B cell (primary cell): ENCODE results near the gene UNC13D. TPM values are rescaled to one million over a fixed set of nuclear protein-coding genes. Genes with fewer than 3 reads are reported as not detected.

Experiments used
- ATAC-seq: fragments of 200-7000 bp; cut with Tn5 transposase; one replicate; pipeline ENCODE4 v1.10.0; 2021; ENCODE audit warnings: low read depth, mild to moderate bottlenecking, moderate number of reproducible peaks, moderate library complexity
- CTCF ChIA-PET: fragments of 350-600 bp; sonication (Branson Sonifier 250); formaldehyde crosslinking; loops from one replicate; lab custom pipeline; 2021; ENCODE audit warnings: antibody characterized with exemption, inconsistent platforms; lab: Charles Lee
- POLR2A ChIA-PET: fragments of 350-600 bp; sonication (Branson Sonifier 250); formaldehyde crosslinking; loops from one replicate; lab custom pipeline; 2021; ENCODE audit warnings: antibody characterized with exemption; lab: Charles Lee
- DNase-seq: peaks from one replicate; pipeline ENCODE4 v3.0.0; 2013
- H2AFZ ChIP-seq: 2 replicates; pipeline ENCODE4 v1.6.1; 2012; ENCODE audit warnings: mild to moderate bottlenecking, low read depth, low read length; ENCODE audit not compliant: insufficient read depth, poor library complexity, severe bottlenecking
- H3K27ac ChIP-seq, 2 donors: 1 replicate in 1 of 2; 2 replicates in 1 of 2; pipeline ENCODE4 v1.5.1; 2012 to 2013; ENCODE audit warnings: low read length in 2 of 2, mild to moderate bottlenecking in 2 of 2, moderate library complexity in 1 of 2
- H3K27me3 ChIP-seq, 4 experiments: fragments of 200-600 bp in 1 of 4; sonication (generic) in 1 of 4; replicated peaks in 1 of 4; 1 replicate in 2 of 4; 2 replicates in 2 of 4; pipeline versions ENCODE4 v1.6.1 to v1.7.0; 2013 to 2016; ENCODE audit warnings: low read length in 3 of 4, mild to moderate bottlenecking in 2 of 4, mixed read lengths in 1 of 4, moderate library complexity in 1 of 4; ENCODE audit not compliant: insufficient read depth in 4 of 4, control insufficient read depth in 3 of 4; ENCODE audit errors: control extremely low read depth in 1 of 4
- H3K36me3 ChIP-seq, 2 experiments: replicated peaks in 1 of 2; 1 replicate in 1 of 2; 2 replicates in 1 of 2; pipeline versions ENCODE4 v1.6.1 to v1.7.1; 2013; ENCODE audit warnings: low read length in 1 of 2; ENCODE audit not compliant: insufficient read depth in 2 of 2, control insufficient read depth in 1 of 2; ENCODE audit errors: control extremely low read depth in 1 of 2, extremely low read depth in 1 of 2
- H3K4me1 ChIP-seq, 2 donors: fragments of 200-600 bp in 1 of 2; sonication (generic) in 1 of 2; 1 replicate in 1 of 2; 2 replicates in 1 of 2; pipeline versions ENCODE4 v1.5.1 to v1.6.1; 2013 to 2017; ENCODE audit warnings: low read length in 2 of 2; ENCODE audit not compliant: control insufficient read depth in 2 of 2, insufficient read depth in 2 of 2
- H3K4me2 ChIP-seq: replicated peaks from 2 replicates; pipeline ENCODE3; 2012; ENCODE audit warnings: mild to moderate bottlenecking, low read depth, low read length; ENCODE audit not compliant: poor library complexity, severe bottlenecking
- H3K4me3 ChIP-seq, 5 experiments: fragments of 200-600 bp in 1 of 5; sonication (generic) in 1 of 5; 1 replicate in 3 of 5; 2 replicates in 2 of 5; pipeline versions ENCODE4 v1.5.1 to v1.7.0; 2011 to 2016; ENCODE audit warnings: low read length in 4 of 5, mild to moderate bottlenecking in 4 of 5, low read depth in 2 of 5, control low read depth in 1 of 5, moderate library complexity in 1 of 5; ENCODE audit not compliant: insufficient read depth in 1 of 5; ENCODE audit errors: control extremely low read depth in 1 of 5, extremely low read depth in 1 of 5
- H3K79me2 ChIP-seq: fragments of 200-600 bp; sonication (generic); one replicate; pipeline ENCODE4 v1.6.0; 2016; ENCODE audit warnings: low read length; ENCODE audit not compliant: control insufficient read depth, insufficient read depth
- H3K9ac ChIP-seq: fragments of 200-600 bp; sonication (generic); 2 replicates; pipeline ENCODE4 v1.6.1; 2017; ENCODE audit warnings: mild to moderate bottlenecking, low read length, moderate library complexity
- H3K9me3 ChIP-seq, 3 donors: one replicate each; pipeline versions ENCODE4 v1.6.1 to v1.7.1; 2013; ENCODE audit warnings: low read length in 2 of 3; ENCODE audit not compliant: control insufficient read depth in 2 of 3, insufficient read depth in 1 of 3; ENCODE audit errors: control extremely low read depth in 1 of 3
- H4K20me1 ChIP-seq: 2 replicates; pipeline ENCODE4 v1.6.0; 2012; ENCODE audit warnings: mild to moderate bottlenecking, low read length; ENCODE audit not compliant: insufficient read depth, control insufficient read depth, poor library complexity, severe bottlenecking
- H3K27ac Mint-ChIP-seq: one replicate; pipeline ENCODE4 v1.8.0; 2021; ENCODE audit warnings: mixed read lengths
- H3K27me3 Mint-ChIP-seq: one replicate; pipeline ENCODE4 v1.8.0; 2021; ENCODE audit warnings: mixed read lengths
- H3K4me1 Mint-ChIP-seq: one replicate; pipeline ENCODE4 v1.8.0; 2021; ENCODE audit warnings: mixed read lengths
- H3K4me3 Mint-ChIP-seq: one replicate; pipeline ENCODE4 v1.8.0; 2021; ENCODE audit warnings: mixed read lengths
- H3K9me3 Mint-ChIP-seq: one replicate; pipeline ENCODE4 v1.8.0; 2022; ENCODE audit warnings: mixed read lengths; ENCODE audit not compliant: insufficient read depth
- CTCF ChIP-seq: fragments of 200-600 bp; IDR thresholded peaks from one replicate; pipeline ENCODE4 v1.8.0; 2022; ENCODE audit warnings: antibody characterized with exemption, mild to moderate bottlenecking
- EZH2 ChIP-seq: IDR thresholded peaks from 2 replicates; pipeline ENCODE4 v1.6.1; 2012; ENCODE audit warnings: borderline replicate concordance, low read depth, mild to moderate bottlenecking, moderate library complexity, low read length; ENCODE audit not compliant: insufficient read depth, poor library complexity, severe bottlenecking
- WGBS: methylation state at CpG from one replicate; pipeline ENCODE4 v1.1.5; 2013; ENCODE audit warnings: missing lambda C conversion rate; ENCODE audit not compliant: insufficient coverage; 5-methylcytosine and 5-hydroxymethylcytosine counted together
- intact Hi-C: fragments of 100-400 bp; cut with micrococcal nuclease; formaldehyde crosslinking; loops from one replicate; pipeline ENCODE4 v1.10.0; 2022
- polyA plus RNA-seq: library from polyadenylated mRNA; depleted of rRNA; stranded (reverse); fragments of >200 nt; gene quantifications from 2 replicates; pipeline ENCODE4 v1.2.3, GENCODE V29; 2012
- total RNA-seq, 2 donors: library from RNA; stranded (reverse); fragments of 120-200 nt in 1 of 2; gene quantifications; 1 replicate in 1 of 2; 2 replicates in 1 of 2; pipeline versions ENCODE4 v1.2.3 to v1.2.4, GENCODE V29; 2013 to 2022

The UNC13D gene
- total and polyA plus RNA-seq, 2 donors (not counting 1 experiment from before 2014, with no cell fraction given) = 101 to 107 TPM

GRCh38 chr17:75878174-75878998, 34.2 kb upstream of the UNC13D start, which contains the start of gene TRIM47:
TSS of gene TRIM47 (minus strand) at chr17:75878581. CDS start at chr17:75878548, 33 bp downstream.
- Mint-ChIP-seq H3K27ac (peak within 1 kb of the TSS; percentile 91), H3K27me3 (peaks cover 4% of the 10 kb centered on the region), H3K4me1 (peaks cover 35% of the 10 kb centered on the region), H3K4me3 (peak within 1 kb of the TSS; percentile 90), H3K9me3 (no peaks in the 10 kb centered on the region)
- no peaks in the 10 kb centered on the region for H4K20me1 ChIP-seq
- intact Hi-C loops = loop anchor here (5.0 kb wide), 1 partner anchor 36 kb away; the partner anchor contains the start of gene UNC13D
- TF ChIP-seq CTCF (peak; percentile 40), EZH2 (no peak)
- WGBS = under 1% methylated on average over 87 of the region's 87 CpGs
- ATAC-seq (no peak), DNase-seq (peak; percentile 50)
- peak within 1 kb of the TSS; percentile 44 to 55 for H3K27ac ChIP-seq
- H3K4me2 ChIP-seq = peak within 1 kb of the TSS; percentile 98
- H2AFZ ChIP-seq = peak within 1 kb of the TSS; percentile 94
- peak within 1 kb of the TSS; percentile 76 for H3K9ac ChIP-seq
- no peaks in the 10 kb centered on the region for H3K36me3 ChIP-seq
- ChIA-PET POLR2A (interaction anchor here (0.5 to 3.3 kb wide), 8 partner anchors 18 to 113 kb away, joined by 3 to 24 read pairs (median 4); partner anchors contain the start of genes GALK1, MRPL38, TRIM65 and WBP2), CTCF (interaction anchor here (0.8 to 5.6 kb wide), 18 partner anchors 9 to 125 kb away, joined by 3 to 52 read pairs (median 6); partner anchors contain the start of genes GALK1, TRIM65, UNC13D and UNK)
- no peaks in the 10 kb centered on the region for H3K79me2 ChIP-seq
- peaks cover 0 to 7% (median 1%) of the 10 kb centered on the region in 4 experiments for H3K27me3 ChIP-seq
- H3K9me3 ChIP-seq = no peaks in the 10 kb centered on the region
- peaks cover 30 to 36% of the 10 kb centered on the region in 2 donors for H3K4me1 ChIP-seq
- H3K4me3 ChIP-seq = peak within 1 kb of the TSS in 4 of 5 experiments; percentile 46 to 69 (median 52)
